ENCODE results near the gene BORCS6. TPM values are rescaled to one million over a fixed set of nuclear protein-coding genes. Genes with fewer than 3 reads are reported as not detected.

Gene BORCS6
- total and polyA plus RNA-seq, 9 of the 15 experiments (the other 6 are each of a cell fraction or from before 2014, with no cell fraction given) = 0.01 to 7.4 (median 2.3) TPM

GRCh38 chr17:8152112-8152775 lies 37.7 kb downstream of the BORCS6 start, which contains the start of gene PER1 (continued):
- no peak for TF ChIP-seq KDM4B (IDR thresholded peaks at IDR 0.05; ENCODE audit: borderline replicate concordance in 2 of 2, low read depth in 1 of 2)
- TF ChIP-seq KLF1 (tag; IDR thresholded peaks at IDR 0.05) = 0 out of 2 replicates have a peak, but pooled peaks have one; percentile 16
- no peak for TF ChIP-seq ZBTB1 (CRISPR knock-in tag; IDR thresholded peaks at IDR 0.05; ENCODE audit: borderline replicate concordance, low read depth)
- TF ChIP-seq, protein P1, sequence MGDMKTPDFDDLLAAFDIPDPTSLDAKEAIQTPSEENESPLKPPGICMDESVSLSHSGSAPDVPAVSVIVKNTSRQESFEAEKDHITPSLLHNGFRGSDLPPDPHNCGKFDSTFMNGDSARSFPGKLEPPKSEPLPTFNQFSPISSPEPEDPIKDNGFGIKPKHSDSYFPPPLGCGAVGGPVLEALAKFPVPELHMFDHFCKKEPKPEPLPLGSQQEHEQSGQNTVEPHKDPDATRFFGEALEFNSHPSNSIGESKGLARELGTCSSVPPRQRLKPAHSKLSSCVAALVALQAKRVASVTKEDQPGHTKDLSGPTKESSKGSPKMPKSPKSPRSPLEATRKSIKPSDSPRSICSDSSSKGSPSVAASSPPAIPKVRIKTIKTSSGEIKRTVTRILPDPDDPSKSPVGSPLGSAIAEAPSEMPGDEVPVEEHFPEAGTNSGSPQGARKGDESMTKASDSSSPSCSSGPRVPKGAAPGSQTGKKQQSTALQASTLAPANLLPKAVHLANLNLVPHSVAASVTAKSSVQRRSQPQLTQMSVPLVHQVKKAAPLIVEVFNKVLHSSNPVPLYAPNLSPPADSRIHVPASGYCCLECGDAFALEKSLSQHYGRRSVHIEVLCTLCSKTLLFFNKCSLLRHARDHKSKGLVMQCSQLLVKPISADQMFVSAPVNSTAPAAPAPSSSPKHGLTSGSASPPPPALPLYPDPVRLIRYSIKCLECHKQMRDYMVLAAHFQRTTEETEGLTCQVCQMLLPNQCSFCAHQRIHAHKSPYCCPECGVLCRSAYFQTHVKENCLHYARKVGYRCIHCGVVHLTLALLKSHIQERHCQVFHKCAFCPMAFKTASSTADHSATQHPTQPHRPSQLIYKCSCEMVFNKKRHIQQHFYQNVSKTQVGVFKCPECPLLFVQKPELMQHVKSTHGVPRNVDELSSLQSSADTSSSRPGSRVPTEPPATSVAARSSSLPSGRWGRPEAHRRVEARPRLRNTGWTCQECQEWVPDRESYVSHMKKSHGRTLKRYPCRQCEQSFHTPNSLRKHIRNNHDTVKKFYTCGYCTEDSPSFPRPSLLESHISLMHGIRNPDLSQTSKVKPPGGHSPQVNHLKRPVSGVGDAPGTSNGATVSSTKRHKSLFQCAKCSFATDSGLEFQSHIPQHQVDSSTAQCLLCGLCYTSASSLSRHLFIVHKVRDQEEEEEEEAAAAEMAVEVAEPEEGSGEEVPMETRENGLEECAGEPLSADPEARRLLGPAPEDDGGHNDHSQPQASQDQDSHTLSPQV (IDR thresholded peaks at IDR 0.05) = no peak; the same call in none of the 2 replicates
- TF ChIP-seq SP1 (CRISPR knock-in tag; IDR thresholded peaks at IDR 0.05) = peak; percentile 86
- no peak for TF ChIP-seq SP2 (IDR thresholded peaks at IDR 0.05; ENCODE audit: extremely low read depth, low read depth, low read length, poor library complexity, severe bottlenecking)
- no peak for TF ChIP-seq NR4A1 (CRISPR knock-in tag; IDR thresholded peaks at IDR 0.05)
- no peak for TF ChIP-seq NR4A1 (tag; IDR thresholded peaks at IDR 0.05)
- no peak for TF ChIP-seq NBN (IDR thresholded peaks at IDR 0.05; ENCODE audit: low read depth)
- TF ChIP-seq, protein P2, sequence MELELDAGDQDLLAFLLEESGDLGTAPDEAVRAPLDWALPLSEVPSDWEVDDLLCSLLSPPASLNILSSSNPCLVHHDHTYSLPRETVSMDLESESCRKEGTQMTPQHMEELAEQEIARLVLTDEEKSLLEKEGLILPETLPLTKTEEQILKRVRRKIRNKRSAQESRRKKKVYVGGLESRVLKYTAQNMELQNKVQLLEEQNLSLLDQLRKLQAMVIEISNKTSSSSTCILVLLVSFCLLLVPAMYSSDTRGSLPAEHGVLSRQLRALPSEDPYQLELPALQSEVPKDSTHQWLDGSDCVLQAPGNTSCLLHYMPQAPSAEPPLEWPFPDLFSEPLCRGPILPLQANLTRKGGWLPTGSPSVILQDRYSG (tag; conservative IDR thresholded peaks at IDR 0.05; ENCODE audit: low read depth) = no peak
- TF ChIP-seq ILK (tag; IDR thresholded peaks at IDR 0.05; ENCODE audit: borderline replicate concordance, low read depth) = no peak
- peak in 1 of 2 experiments; percentile 58; a peak in 1 of 4 replicates for TF ChIP-seq TBL1XR1 (IDR thresholded peaks at IDR 0.05; ENCODE audit: low read length in 2 of 2)
- TF ChIP-seq PBX2 (CRISPR knock-in tag; IDR thresholded peaks at IDR 0.05; ENCODE audit: low read depth) = no peak
- no peak for TF ChIP-seq PBX2 (tag; conservative IDR thresholded peaks at IDR 0.05; ENCODE audit: low read depth)
- TF ChIP-seq POLR2B (IDR thresholded peaks at IDR 0.05; ENCODE audit: low read depth, partially characterized antibody) = peak; percentile 32
- peak; percentile 86 for TF ChIP-seq HNRNPL (IDR thresholded peaks at IDR 0.05; ENCODE audit: low read depth, low read length)
- peak; percentile 85 for TF ChIP-seq POLR2G (IDR thresholded peaks at IDR 0.05; ENCODE audit: low read depth, low read length)
- TF ChIP-seq, protein P3, sequence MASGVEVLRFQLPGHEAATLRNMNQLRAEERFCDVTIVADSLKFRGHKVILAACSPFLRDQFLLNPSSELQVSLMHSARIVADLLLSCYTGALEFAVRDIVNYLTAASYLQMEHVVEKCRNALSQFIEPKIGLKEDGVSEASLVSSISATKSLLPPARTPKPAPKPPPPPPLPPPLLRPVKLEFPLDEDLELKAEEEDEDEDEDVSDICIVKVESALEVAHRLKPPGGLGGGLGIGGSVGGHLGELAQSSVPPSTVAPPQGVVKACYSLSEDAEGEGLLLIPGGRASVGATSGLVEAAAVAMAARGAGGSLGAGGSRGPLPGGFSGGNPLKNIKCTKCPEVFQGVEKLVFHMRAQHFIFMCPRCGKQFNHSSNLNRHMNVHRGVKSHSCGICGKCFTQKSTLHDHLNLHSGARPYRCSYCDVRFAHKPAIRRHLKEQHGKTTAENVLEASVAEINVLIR (CRISPR knock-in tag; IDR thresholded peaks at IDR 0.05) = no peak
- no peak for TF ChIP-seq EHMT2 (IDR thresholded peaks at IDR 0.05)
